Stimulated activated CD8-positive, alpha-beta memory T cell treated with anti-CD3 and anti-CD28 coated beads, Interleukin-15, amount 100 ng/mL, for 4 hours (primary cell): ENCODE results near the gene BIRC6.
"Not testable (repeated sequence)": the region's sequence is repeated elsewhere in the genome, so short reads cannot be mapped to it uniquely, and the experiment has no call there.

Experiments
- DNase-seq, 2 donors: peaks; one replicate each; pipeline ENCODE4 v3.0.0-alpha.2; 2020; ENCODE audit warnings: low read depth in 2 of 2

The BIRC6 gene

GRCh38 chr2:32614084-32614483, 257.3 kb downstream of the BIRC6 start:
- no peak for DNase-seq

- no peak for DNase-seq
These were observed 260.9 kb downstream of the BIRC6 start for GRCh38 chr2:32617599-32618189.

GRCh38 chr2:32622570-32623310, 265.9 kb downstream of the BIRC6 start:
- no peak for DNase-seq

- DNase-seq, result no peak
These were observed 266.5 kb downstream of the BIRC6 start for GRCh38 chr2:32623311-32623706.

GRCh38 chr2:32624812-32625211, 268.0 kb downstream of the BIRC6 start:
- DNase-seq, result no peak

GRCh38 chr2:32626639-32627221, 269.9 kb downstream of the BIRC6 start:
- DNase-seq, result no peak

GRCh38 chr2:32627441-32627813, 270.6 kb downstream of the BIRC6 start:
- DNase-seq, result peak in 1 of 2 donors; percentile 1

GRCh38 chr2:32627814-32628579, 271.2 kb downstream of the BIRC6 start, which contains the start of gene TTC27:
Gene TTC27 (plus strand): TSS chr2:32628050. CDS start chr2:32628293, 243 bp downstream.
- peak; percentile 91 to 92 for DNase-seq

- DNase-seq, result no peak
These were observed 275.3 kb downstream of the BIRC6 start for GRCh38 chr2:32632089-32632488.

- DNase-seq, result no peak
These were observed 276.2 kb downstream of the BIRC6 start for GRCh38 chr2:32633040-32633439.

GRCh38 chr2:32638548-32638947, 281.7 kb downstream of the BIRC6 start:
- not testable (repeated sequence) for DNase-seq

GRCh38 chr2:32641180-32641579, 284.4 kb downstream of the BIRC6 start:
- DNase-seq, result no peak

- DNase-seq, result no peak
These were observed 290.4 kb downstream of the BIRC6 start for GRCh38 chr2:32647180-32647651.

- no peak for DNase-seq
These were observed 295.9 kb downstream of the BIRC6 start for GRCh38 chr2:32652555-32653209.

GRCh38 chr2:32656069-32656468, 299.2 kb downstream of the BIRC6 start:
- DNase-seq, result no peak

- no peak for DNase-seq
These were observed 307.0 kb downstream of the BIRC6 start for GRCh38 chr2:32663864-32664263.

GRCh38 chr2:32666704-32667103, 309.9 kb downstream of the BIRC6 start:
- no peak for DNase-seq

GRCh38 chr2:32668254-32668653, 311.4 kb downstream of the BIRC6 start:
- no peak for DNase-seq
